ENCODE measurements around the gene LRBA. TPM values are rescaled to one million over a fixed set of nuclear protein-coding genes. Genes with fewer than 3 reads are reported as not detected.

Gene LRBA
- total and polyA plus RNA-seq, 9 of the 15 experiments (the other 6 are each of a cell fraction or from before 2014, with no cell fraction given), result 24.2 to 88.7 (median 59.7) TPM

DNA sequence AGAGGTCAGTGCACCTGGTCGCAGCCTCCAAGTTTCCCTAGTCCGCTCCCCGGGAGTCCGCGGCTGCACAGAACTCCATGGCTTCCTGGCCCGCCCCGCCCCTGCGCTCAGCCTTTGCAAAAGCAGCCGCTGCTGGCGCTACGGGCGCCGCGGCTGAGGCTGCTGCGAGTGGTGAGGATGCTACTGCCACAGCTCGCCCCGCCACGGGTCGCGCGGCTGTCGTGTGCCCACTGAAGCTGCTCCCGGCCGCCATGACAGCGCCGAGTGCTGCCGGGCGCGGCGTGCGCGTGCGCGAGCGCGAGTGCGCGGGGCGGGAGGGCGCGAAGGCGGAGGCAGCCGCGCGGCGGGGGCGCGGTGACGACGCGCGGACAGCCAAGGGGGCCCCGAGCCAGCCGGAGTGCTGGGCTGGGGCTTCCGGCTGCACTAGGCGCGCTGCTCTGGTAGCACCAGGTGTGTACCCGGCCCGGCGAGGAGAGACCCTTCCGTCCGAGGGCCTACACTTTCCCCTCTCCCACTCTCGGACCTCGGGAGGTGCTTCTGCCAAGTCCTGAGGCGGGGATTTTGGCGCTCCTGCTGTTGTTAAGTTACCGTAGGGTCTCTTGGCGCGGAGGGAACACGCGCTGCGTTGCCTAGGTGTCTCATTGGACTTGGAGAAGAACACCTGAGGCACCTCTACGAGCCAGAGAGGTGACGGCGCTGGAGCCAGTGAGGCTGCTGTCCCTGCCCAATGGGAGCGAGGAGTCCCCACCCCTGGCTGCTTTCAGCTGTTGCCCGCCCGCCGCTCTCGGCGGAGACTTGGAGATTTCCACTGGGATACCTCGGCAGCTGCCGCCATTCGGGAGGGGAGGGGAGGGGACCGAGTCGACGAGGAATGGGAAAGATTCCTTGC lies 619 bp upstream of the LRBA start (continued):
- no peak for TF ChIP-seq ZNF347 (CRISPR knock-in tag; IDR thresholded peaks at IDR 0.05; ENCODE audit: low read depth)
- TF ChIP-seq RAD51 (IDR thresholded peaks at IDR 0.05; ENCODE audit: borderline replicate concordance, low read depth), result no peak
- TF ChIP-seq, protein P1, sequence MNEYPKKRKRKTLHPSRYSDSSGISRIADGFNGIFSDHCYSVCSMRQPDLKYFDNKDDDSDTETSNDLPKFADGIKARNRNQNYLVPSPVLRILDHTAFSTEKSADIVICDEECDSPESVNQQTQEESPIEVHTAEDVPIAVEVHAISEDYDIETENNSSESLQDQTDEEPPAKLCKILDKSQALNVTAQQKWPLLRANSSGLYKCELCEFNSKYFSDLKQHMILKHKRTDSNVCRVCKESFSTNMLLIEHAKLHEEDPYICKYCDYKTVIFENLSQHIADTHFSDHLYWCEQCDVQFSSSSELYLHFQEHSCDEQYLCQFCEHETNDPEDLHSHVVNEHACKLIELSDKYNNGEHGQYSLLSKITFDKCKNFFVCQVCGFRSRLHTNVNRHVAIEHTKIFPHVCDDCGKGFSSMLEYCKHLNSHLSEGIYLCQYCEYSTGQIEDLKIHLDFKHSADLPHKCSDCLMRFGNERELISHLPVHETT (CRISPR knock-in tag; conservative IDR thresholded peaks at IDR 0.05 in 1 of 2, IDR thresholded peaks at IDR 0.05 in 1 of 2), result 0 out of 4 replicates have a peak, but pooled peaks of 1 of the 2 experiments have one; percentile 37
- peak; percentile 12 for TF ChIP-seq PCBP1 (IDR thresholded peaks at IDR 0.05; ENCODE audit: low read depth, low read length, poor library complexity, severe bottlenecking)
- TF ChIP-seq, protein P2, sequence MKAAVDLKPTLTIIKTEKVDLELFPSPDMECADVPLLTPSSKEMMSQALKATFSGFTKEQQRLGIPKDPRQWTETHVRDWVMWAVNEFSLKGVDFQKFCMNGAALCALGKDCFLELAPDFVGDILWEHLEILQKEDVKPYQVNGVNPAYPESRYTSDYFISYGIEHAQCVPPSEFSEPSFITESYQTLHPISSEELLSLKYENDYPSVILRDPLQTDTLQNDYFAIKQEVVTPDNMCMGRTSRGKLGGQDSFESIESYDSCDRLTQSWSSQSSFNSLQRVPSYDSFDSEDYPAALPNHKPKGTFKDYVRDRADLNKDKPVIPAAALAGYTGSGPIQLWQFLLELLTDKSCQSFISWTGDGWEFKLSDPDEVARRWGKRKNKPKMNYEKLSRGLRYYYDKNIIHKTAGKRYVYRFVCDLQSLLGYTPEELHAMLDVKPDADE (conservative IDR thresholded peaks at IDR 0.05; ENCODE audit: control insufficient read depth, low read depth, low read length), result no peak
- no peak for TF ChIP-seq ARID2 (IDR thresholded peaks at IDR 0.05)
- no peak for TF ChIP-seq ZNF668 (CRISPR knock-in tag; IDR thresholded peaks at IDR 0.05)
- TF ChIP-seq BHLHE40 (IDR thresholded peaks at IDR 0.05; ENCODE audit: low read length), result no peak
- peak; percentile 51; the same call in 1 of the 2 replicates for TF ChIP-seq RFX1 (IDR thresholded peaks at IDR 0.05)
- 0 out of 2 replicates have a peak, but pooled peaks have one; percentile 56 for TF ChIP-seq LARP7 (IDR thresholded peaks at IDR 0.05)
- TF ChIP-seq SMARCE1 (IDR thresholded peaks at IDR 0.05), result peak; percentile 47
- TF ChIP-seq ZBTB17 (CRISPR knock-in tag; IDR thresholded peaks at IDR 0.05), result no peak; the same call in 1 of the 2 replicates
- no peak for TF ChIP-seq RBM15 (IDR thresholded peaks at IDR 0.05; ENCODE audit: insufficient read depth, low read length)
- peak; percentile 71; the same call in 1 of the 2 replicates for TF ChIP-seq NCOA6 (IDR thresholded peaks at IDR 0.05)
- peak; percentile 73 for TF ChIP-seq SMAD4 (CRISPR knock-in tag; conservative IDR thresholded peaks at IDR 0.05)
- TF ChIP-seq CBX8 (IDR thresholded peaks at IDR 0.05; ENCODE audit: borderline replicate concordance, extremely low read depth, low read depth, low read length, poor library complexity, severe bottlenecking), result no peak
- TF ChIP-seq STAT5A (IDR thresholded peaks at IDR 0.05; ENCODE audit: borderline replicate concordance, low read length), result no peak
- TF ChIP-seq, protein P3, sequence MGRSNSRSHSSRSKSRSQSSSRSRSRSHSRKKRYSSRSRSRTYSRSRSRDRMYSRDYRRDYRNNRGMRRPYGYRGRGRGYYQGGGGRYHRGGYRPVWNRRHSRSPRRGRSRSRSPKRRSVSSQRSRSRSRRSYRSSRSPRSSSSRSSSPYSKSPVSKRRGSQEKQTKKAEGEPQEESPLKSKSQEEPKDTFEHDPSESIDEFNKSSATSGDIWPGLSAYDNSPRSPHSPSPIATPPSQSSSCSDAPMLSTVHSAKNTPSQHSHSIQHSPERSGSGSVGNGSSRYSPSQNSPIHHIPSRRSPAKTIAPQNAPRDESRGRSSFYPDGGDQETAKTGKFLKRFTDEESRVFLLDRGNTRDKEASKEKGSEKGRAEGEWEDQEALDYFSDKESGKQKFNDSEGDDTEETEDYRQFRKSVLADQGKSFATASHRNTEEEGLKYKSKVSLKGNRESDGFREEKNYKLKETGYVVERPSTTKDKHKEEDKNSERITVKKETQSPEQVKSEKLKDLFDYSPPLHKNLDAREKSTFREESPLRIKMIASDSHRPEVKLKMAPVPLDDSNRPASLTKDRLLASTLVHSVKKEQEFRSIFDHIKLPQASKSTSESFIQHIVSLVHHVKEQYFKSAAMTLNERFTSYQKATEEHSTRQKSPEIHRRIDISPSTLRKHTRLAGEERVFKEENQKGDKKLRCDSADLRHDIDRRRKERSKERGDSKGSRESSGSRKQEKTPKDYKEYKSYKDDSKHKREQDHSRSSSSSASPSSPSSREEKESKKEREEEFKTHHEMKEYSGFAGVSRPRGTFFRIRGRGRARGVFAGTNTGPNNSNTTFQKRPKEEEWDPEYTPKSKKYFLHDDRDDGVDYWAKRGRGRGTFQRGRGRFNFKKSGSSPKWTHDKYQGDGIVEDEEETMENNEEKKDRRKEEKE (IDR thresholded peaks at IDR 0.05; ENCODE audit: borderline replicate concordance in 1 of 2, control insufficient read depth in 1 of 2, low read depth in 2 of 2, low read length in 1 of 2), result no peak
- TF ChIP-seq GABPA (tag; conservative IDR thresholded peaks at IDR 0.05; ENCODE audit: low read depth), result peak; percentile 60

All from K562 (cell line).